Neural crest cell (in vitro differentiated cells): ENCODE results near the gene SCN7A. TPM values are rescaled to one million over a fixed set of nuclear protein-coding genes. Genes with fewer than 3 reads are reported as not detected.

Experiments
- DNase-seq: peaks from one replicate; pipeline ENCODE4 v3.0.0; 2021; ENCODE audit warnings: low read depth, mixed read lengths, low spot score
- H3K27ac Mint-ChIP-seq: one replicate; pipeline ENCODE4 v1.8.0; 2021; ENCODE audit warnings: mild to moderate bottlenecking, mixed read lengths; ENCODE audit not compliant: unreplicated experiment
- H3K27me3 Mint-ChIP-seq: 2 replicates; pipeline ENCODE4 v1.8.0; 2021; ENCODE audit warnings: low read depth, mild to moderate bottlenecking, mixed read lengths
- H3K36me3 Mint-ChIP-seq: 2 replicates; pipeline ENCODE4 v1.8.0; 2021; ENCODE audit warnings: low read depth, mild to moderate bottlenecking, mixed read lengths
- H3K4me1 Mint-ChIP-seq: 2 replicates; pipeline ENCODE4 v1.8.0; 2021; ENCODE audit warnings: mixed read lengths
- H3K4me3 Mint-ChIP-seq: one replicate; pipeline ENCODE4 v1.8.0; 2021; ENCODE audit warnings: mild to moderate bottlenecking, mixed read lengths
- H3K9me3 Mint-ChIP-seq: 2 replicates; pipeline ENCODE4 v1.8.0; 2021; ENCODE audit warnings: mixed read lengths
- CTCF ChIP-seq: fragments of 200-600 bp; sonication (generic); conservative IDR thresholded peaks from 2 replicates; pipeline ENCODE4 v1.5.0; 2021; ENCODE audit warnings: antibody characterized with exemption, mild to moderate bottlenecking
- total RNA-seq: library from RNA; stranded (reverse); gene quantifications from 2 replicates; pipeline ENCODE4 v1.2.1, GENCODE V29; 2021

Gene SCN7A
- total RNA-seq, 1 donor from 2014 or later, result 0.40 TPM

DNA sequence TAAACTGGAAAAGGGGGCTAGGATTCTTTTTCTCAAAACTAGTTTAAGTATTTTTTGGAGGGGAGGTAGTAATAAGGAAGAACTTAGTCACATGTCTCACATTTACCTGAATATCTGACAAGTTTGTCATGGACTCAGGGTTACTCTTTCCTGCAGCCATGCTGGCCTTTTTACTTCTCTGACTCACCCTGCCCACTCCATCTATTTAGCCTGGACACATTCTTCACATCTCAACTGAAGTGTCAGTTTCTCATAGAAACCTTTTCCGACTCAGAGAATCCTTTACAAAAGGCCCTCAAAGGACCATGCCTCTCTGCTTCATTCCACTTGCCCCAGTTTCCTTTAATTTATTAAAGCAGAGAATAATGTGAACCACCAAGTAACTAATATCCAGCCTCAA is 42.6 kb downstream of the SCN7A start:
- Mint-ChIP-seq H3K9me3 (peaks cover 5% of the 10 kb centered on the region), H3K4me3 (no peak overlapping the region), H3K4me1 (peaks cover 17% of the 10 kb centered on the region), H3K27ac (no peak overlapping the region), H3K36me3 (peaks cover 2% of the 10 kb centered on the region), H3K27me3 (no peaks in the 10 kb centered on the region)
- TF ChIP-seq CTCF, result no peak
- DNase-seq, result no peak

DNA sequence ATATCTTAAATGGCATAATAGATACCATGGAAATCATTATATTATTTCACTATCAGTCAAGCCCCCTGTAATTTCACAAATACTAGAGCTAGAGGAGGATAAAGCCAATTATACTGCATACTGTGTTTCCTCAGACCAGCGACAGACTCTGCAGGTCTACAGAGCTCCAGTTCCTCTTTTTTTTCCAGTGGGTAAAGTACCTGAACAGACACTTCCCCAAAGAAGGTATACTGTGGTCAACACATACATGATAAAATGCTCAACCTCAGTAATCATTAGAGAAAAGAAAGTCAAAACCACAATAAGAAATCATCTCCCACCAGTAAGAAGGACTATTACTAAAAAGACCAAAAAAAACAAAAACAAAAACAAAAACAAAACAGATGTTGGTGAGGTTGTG is 44.6 kb downstream of the SCN7A start:
- H3K4me3 Mint-ChIP-seq, result no peak overlapping the region

DNA sequence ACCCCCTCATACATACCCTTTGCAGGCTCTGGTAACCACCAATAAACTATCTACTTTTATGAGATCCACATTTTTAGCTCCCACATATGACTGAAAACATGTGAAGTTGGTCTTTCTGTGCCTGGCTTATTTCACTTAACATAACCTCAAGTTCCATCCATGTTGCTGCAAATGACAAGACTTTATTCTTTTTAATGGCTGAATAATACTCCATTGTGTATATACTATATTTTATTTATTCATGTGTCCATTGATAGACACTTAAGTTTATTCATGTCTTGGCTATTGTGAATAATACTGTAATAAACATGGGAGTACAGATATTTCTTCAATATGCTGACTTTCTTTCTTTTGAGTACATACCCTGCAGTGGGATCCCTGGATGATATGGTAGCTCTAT is 45.9 kb downstream of the SCN7A start:
- DNase-seq, result no peak
- H3K27ac Mint-ChIP-seq, result no peak overlapping the region
- H3K4me1 Mint-ChIP-seq, result peaks cover 11% of the 10 kb centered on the region
- H3K27me3 Mint-ChIP-seq, result no peaks in the 10 kb centered on the region
- no peak overlapping the region for H3K4me3 Mint-ChIP-seq
- TF ChIP-seq CTCF, result no peak
- peaks cover 5% of the 10 kb centered on the region for H3K9me3 Mint-ChIP-seq
- H3K36me3 Mint-ChIP-seq, result no peaks in the 10 kb centered on the region

More for the DNA sequence above, 44.6 kb downstream of the SCN7A start:
- no peak overlapping the region for H3K27ac Mint-ChIP-seq
- no peak for DNase-seq
- no peaks in the 10 kb centered on the region for H3K27me3 Mint-ChIP-seq
- peaks cover 16% of the 10 kb centered on the region for H3K4me1 Mint-ChIP-seq
- no peak for TF ChIP-seq CTCF
- peaks cover 5% of the 10 kb centered on the region for H3K9me3 Mint-ChIP-seq
- H3K36me3 Mint-ChIP-seq, result no peaks in the 10 kb centered on the region

DNA sequence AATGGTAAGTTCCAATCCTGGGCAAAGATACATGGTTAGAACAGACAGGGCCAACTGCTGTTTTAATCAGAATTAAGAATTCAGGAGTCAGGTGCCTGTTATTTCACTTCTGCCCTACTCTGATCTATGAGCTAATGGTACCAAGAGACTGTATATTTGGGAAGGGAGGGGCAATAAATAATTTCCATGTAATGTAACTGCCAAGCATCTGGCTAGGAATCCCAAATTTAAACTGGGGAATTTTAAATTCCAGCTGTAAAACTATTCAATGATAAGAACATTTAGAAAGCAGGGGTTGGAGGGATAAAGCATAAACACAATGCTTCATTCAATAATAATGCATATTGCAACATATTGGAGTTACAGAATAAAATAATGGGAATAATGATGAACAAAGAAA is 49.7 kb downstream of the SCN7A start:
- H3K4me1 Mint-ChIP-seq, result no peaks in the 10 kb centered on the region
- no peak overlapping the region for H3K27ac Mint-ChIP-seq
- no peak for TF ChIP-seq CTCF
- no peak for DNase-seq
- H3K36me3 Mint-ChIP-seq, result no peaks in the 10 kb centered on the region
- H3K27me3 Mint-ChIP-seq, result no peaks in the 10 kb centered on the region
- H3K9me3 Mint-ChIP-seq, result peaks cover 5% of the 10 kb centered on the region
- H3K4me3 Mint-ChIP-seq, result no peak overlapping the region

- no peaks in the 10 kb centered on the region for H3K4me1 Mint-ChIP-seq
- TF ChIP-seq CTCF, result no peak
- DNase-seq, result no peak
- no peaks in the 10 kb centered on the region for H3K27me3 Mint-ChIP-seq
- H3K4me3 Mint-ChIP-seq, result no peak overlapping the region
- peaks cover 4% of the 10 kb centered on the region for H3K36me3 Mint-ChIP-seq
- no peak overlapping the region for H3K27ac Mint-ChIP-seq
- peaks cover 14% of the 10 kb centered on the region for H3K9me3 Mint-ChIP-seq
Measured at GRCh38 chr2:166440313-166440712, 53.7 kb downstream of the SCN7A start.

DNA sequence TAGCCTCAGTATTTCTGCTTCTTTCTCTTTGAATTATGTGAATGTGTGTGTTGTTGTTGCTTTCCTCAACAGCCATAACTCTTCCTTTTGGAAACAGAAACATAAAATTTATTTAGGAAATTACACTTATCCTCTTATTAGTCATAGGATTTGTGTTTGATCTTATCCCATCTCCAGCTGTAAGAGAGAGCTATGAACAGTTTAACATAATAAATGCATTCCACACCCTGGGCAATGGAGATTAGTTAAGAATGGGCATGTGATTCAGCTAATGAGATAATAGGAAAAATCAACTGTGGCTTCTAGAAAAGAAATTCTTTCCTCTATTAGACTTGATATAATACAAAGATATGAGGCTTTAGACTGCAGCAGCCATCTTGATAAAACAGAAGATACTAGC is 55.0 kb downstream of the SCN7A start:
- Mint-ChIP-seq H3K9me3 (peaks cover 12% of the 10 kb centered on the region), H3K4me1 (no peaks in the 10 kb centered on the region), H3K4me3 (no peak overlapping the region), H3K36me3 (peaks cover 4% of the 10 kb centered on the region), H3K27me3 (no peaks in the 10 kb centered on the region), H3K27ac (no peak overlapping the region)
- TF ChIP-seq CTCF, result no peak
- no peak for DNase-seq
